Heart left ventricle (tissue), 13 donors: ENCODE results near the gene ITGB6.

ENCODE experiments used
- CTCF ChIP-seq, 12 donors: fragments of 200-600 bp; sonication (generic) in 4 of 12; IDR thresholded peaks; one replicate each; pipeline versions ENCODE4 v1.5.0 to v1.8.0; 2018 to 2022; ENCODE audit warnings: antibody characterized with exemption in 12 of 12, mild to moderate bottlenecking in 5 of 12
- POLR2A ChIP-seq, 2 donors: fragments of 450-650 bp; IDR thresholded peaks; one replicate each; pipeline ENCODE4 v1.6.1; 2017; ENCODE audit warnings: antibody characterized with exemption in 2 of 2, mild to moderate bottlenecking in 2 of 2, moderate library complexity in 2 of 2
- donor health status: ischemic (EF 13 %, LVEDD 7.1; RV severe dilation, severe dysfunction).
- donor health status: DM: no; HTN: yes; CAD: no.
- donor health status: DM: no; HTN: no; CAD: no.
- donor health status: ischemic (EF 25% LVEDD 6.9; RV normal size, moderate dysfunction).
- donor health status: ischemic (EF 25% LVEDD 5.7; RV mildly dilated, moderate dysfunction).
- donor health status: ischemic (EF 35%, LVEDD 5.7; RV mildly dilated, moderate dysfunction).
- donor health status: nonischemic (EF 11% LVEDD 7.7; RV severe dilation, severe dysfunction).
- donor health status: DM: yes; HTN: yes; CAD: no.
- donor health status: PGD.
- donor health status: ischemic (EF 29% LVEDD 5.4; RV normal size, mild dysfunction).
- donor health status: nonischemic (EF 23%, LVEDD 6.1; RV moderate dilation, normal function).

- TF ChIP-seq CTCF (IDR thresholded peaks at IDR 0.05) (no peak), POLR2A (IDR thresholded peaks at IDR 0.05) (no peak)
Measured at GRCh38 chr2:160229591-160229990, 29.5 kb upstream of the ITGB6 start.
